ENCODE measurements around the gene SLC24A3.

The SLC24A3 gene

GRCh38 chr20:19257865-19258264 is 45.4 kb downstream of the SLC24A3 start:
- Histone ChIP-seq H3K27me3 (ENCODE audit: insufficient read depth, low read length) (no peaks in the 10 kb centered on the region), H3K4me3 (ENCODE audit: low read length) (no peak overlapping the region), H3K36me3 (ENCODE audit: insufficient read depth, low read depth, low read length) (no peaks in the 10 kb centered on the region), H3K9ac (ENCODE audit: low read depth, low read length) (no peak overlapping the region), H3K27ac (ENCODE audit: low read length) (no peak overlapping the region), H3K9me3 (ENCODE audit: insufficient read depth, low read depth, low read length) (no peaks in the 10 kb centered on the region), H3K4me1 (ENCODE audit: insufficient read depth, low read length) (no peaks in the 10 kb centered on the region)

- Histone ChIP-seq H3K36me3 (ENCODE audit: insufficient read depth, low read depth, low read length) (no peaks in the 10 kb centered on the region), H3K4me3 (ENCODE audit: low read length) (no peak overlapping the region), H3K4me1 (ENCODE audit: insufficient read depth, low read length) (no peaks in the 10 kb centered on the region), H3K9ac (ENCODE audit: low read depth, low read length) (no peak overlapping the region), H3K27me3 (ENCODE audit: insufficient read depth, low read length) (no peaks in the 10 kb centered on the region), H3K27ac (ENCODE audit: low read length) (no peak overlapping the region), H3K9me3 (ENCODE audit: insufficient read depth, low read depth, low read length) (no peaks in the 10 kb centered on the region)
These were observed 46.7 kb downstream of the SLC24A3 start for GRCh38 chr20:19259141-19259591.

- Histone ChIP-seq H3K36me3 (ENCODE audit: insufficient read depth, low read depth, low read length) (no peaks in the 10 kb centered on the region), H3K27me3 (ENCODE audit: insufficient read depth, low read length) (no peaks in the 10 kb centered on the region), H3K9ac (ENCODE audit: low read depth, low read length) (no peak overlapping the region), H3K9me3 (ENCODE audit: insufficient read depth, low read depth, low read length) (no peaks in the 10 kb centered on the region), H3K4me3 (ENCODE audit: low read length) (no peak overlapping the region), H3K27ac (ENCODE audit: low read length) (no peak overlapping the region), H3K4me1 (ENCODE audit: insufficient read depth, low read length) (no peaks in the 10 kb centered on the region; the same call in 1 of the 2 replicates)
These were observed 48.1 kb downstream of the SLC24A3 start for GRCh38 chr20:19260412-19261090.

- no peaks in the 10 kb centered on the region; the same call in 1 of the 2 replicates for H3K9me3 ChIP-seq (ENCODE audit: insufficient read depth, low read depth, low read length)
- H3K27me3 ChIP-seq (ENCODE audit: insufficient read depth, low read length), result no peaks in the 10 kb centered on the region
- H3K27ac ChIP-seq (ENCODE audit: low read length), result no peak overlapping the region
- H3K36me3 ChIP-seq (ENCODE audit: insufficient read depth, low read depth, low read length), result no peaks in the 10 kb centered on the region
- H3K9ac ChIP-seq (ENCODE audit: low read depth, low read length), result no peak overlapping the region
- H3K4me3 ChIP-seq (ENCODE audit: low read length), result no peak overlapping the region
- H3K4me1 ChIP-seq (ENCODE audit: insufficient read depth, low read length), result no peaks in the 10 kb centered on the region; the same call in 1 of the 2 replicates
These were observed 51.7 kb downstream of the SLC24A3 start for GRCh38 chr20:19264191-19264590.

GRCh38 chr20:19265646-19266374 is 53.4 kb downstream of the SLC24A3 start:
- Histone ChIP-seq H3K9ac (ENCODE audit: low read depth, low read length) (no peak overlapping the region), H3K27ac (ENCODE audit: low read length) (no peak overlapping the region), H3K4me1 (ENCODE audit: insufficient read depth, low read length) (no peaks in the 10 kb centered on the region; the same call in 1 of the 2 replicates), H3K36me3 (ENCODE audit: insufficient read depth, low read depth, low read length) (no peaks in the 10 kb centered on the region), H3K4me3 (ENCODE audit: low read length) (no peak overlapping the region), H3K9me3 (ENCODE audit: insufficient read depth, low read depth, low read length) (no peaks in the 10 kb centered on the region; the same call in 1 of the 2 replicates), H3K27me3 (ENCODE audit: insufficient read depth, low read length) (no peaks in the 10 kb centered on the region)

- Histone ChIP-seq H3K9me3 (ENCODE audit: insufficient read depth, low read depth, low read length) (no peaks in the 10 kb centered on the region; the same call in 1 of the 2 replicates), H3K36me3 (ENCODE audit: insufficient read depth, low read depth, low read length) (no peaks in the 10 kb centered on the region), H3K4me1 (ENCODE audit: insufficient read depth, low read length) (no peaks in the 10 kb centered on the region; the same call in 1 of the 2 replicates), H3K9ac (ENCODE audit: low read depth, low read length) (no peak overlapping the region), H3K27ac (ENCODE audit: low read length) (no peak overlapping the region), H3K4me3 (ENCODE audit: low read length) (no peak overlapping the region), H3K27me3 (ENCODE audit: insufficient read depth, low read length) (no peaks in the 10 kb centered on the region)
These were observed 56.0 kb downstream of the SLC24A3 start for GRCh38 chr20:19268426-19268825.

GRCh38 chr20:19269737-19270340 is 57.4 kb downstream of the SLC24A3 start:
- H3K27ac ChIP-seq (ENCODE audit: low read length), result no peak overlapping the region
- H3K4me3 ChIP-seq (ENCODE audit: low read length), result no peak overlapping the region
- no peaks in the 10 kb centered on the region for H3K36me3 ChIP-seq (ENCODE audit: insufficient read depth, low read depth, low read length)
- H3K27me3 ChIP-seq (ENCODE audit: insufficient read depth, low read length), result no peaks in the 10 kb centered on the region
- no peaks in the 10 kb centered on the region; the same call in 1 of the 2 replicates for H3K4me1 ChIP-seq (ENCODE audit: insufficient read depth, low read length)
- H3K9ac ChIP-seq (ENCODE audit: low read depth, low read length), result no peak overlapping the region
- H3K9me3 ChIP-seq (ENCODE audit: insufficient read depth, low read depth, low read length), result no peaks in the 10 kb centered on the region; the same call in 1 of the 2 replicates

- no peak overlapping the region for H3K27ac ChIP-seq (ENCODE audit: low read length)
- no peaks in the 10 kb centered on the region for H3K27me3 ChIP-seq (ENCODE audit: insufficient read depth, low read length)
- no peaks in the 10 kb centered on the region for H3K4me1 ChIP-seq (ENCODE audit: insufficient read depth, low read length)
- H3K36me3 ChIP-seq (ENCODE audit: insufficient read depth, low read depth, low read length), result no peaks in the 10 kb centered on the region
- H3K9ac ChIP-seq (ENCODE audit: low read depth, low read length), result no peak overlapping the region
- no peaks in the 10 kb centered on the region for H3K9me3 ChIP-seq (ENCODE audit: insufficient read depth, low read depth, low read length)
- no peak overlapping the region for H3K4me3 ChIP-seq (ENCODE audit: low read length)
These were observed 59.6 kb downstream of the SLC24A3 start for GRCh38 chr20:19271879-19272651.

GRCh38 chr20:19272976-19273654 is 60.7 kb downstream of the SLC24A3 start:
- H3K36me3 ChIP-seq (ENCODE audit: insufficient read depth, low read depth, low read length), result no peaks in the 10 kb centered on the region
- no peak overlapping the region for H3K9ac ChIP-seq (ENCODE audit: low read depth, low read length)
- no peak overlapping the region for H3K4me3 ChIP-seq (ENCODE audit: low read length)
- H3K4me1 ChIP-seq (ENCODE audit: insufficient read depth, low read length), result no peaks in the 10 kb centered on the region
- no peak overlapping the region for H3K27ac ChIP-seq (ENCODE audit: low read length)
- no peaks in the 10 kb centered on the region for H3K9me3 ChIP-seq (ENCODE audit: insufficient read depth, low read depth, low read length)
- no peaks in the 10 kb centered on the region for H3K27me3 ChIP-seq (ENCODE audit: insufficient read depth, low read length)

GRCh38 chr20:19274001-19274400 is 61.6 kb downstream of the SLC24A3 start:
- Histone ChIP-seq H3K4me1 (ENCODE audit: insufficient read depth, low read length) (no peaks in the 10 kb centered on the region), H3K9me3 (ENCODE audit: insufficient read depth, low read depth, low read length) (no peaks in the 10 kb centered on the region), H3K4me3 (ENCODE audit: low read length) (no peak overlapping the region), H3K9ac (ENCODE audit: low read depth, low read length) (no peak overlapping the region), H3K27ac (ENCODE audit: low read length) (no peak overlapping the region), H3K36me3 (ENCODE audit: insufficient read depth, low read depth, low read length) (no peaks in the 10 kb centered on the region), H3K27me3 (ENCODE audit: insufficient read depth, low read length) (no peaks in the 10 kb centered on the region)

Data from iPS-20b (cell line).